ENCODE results near the gene AFG1L. TPM values are rescaled to one million over a fixed set of nuclear protein-coding genes. Genes with fewer than 3 reads are reported as not detected.

The AFG1L gene
- total RNA-seq, 1 experiment from 2014 or later: 4.9 TPM

GRCh38 chr6:108565893-108566292 is 271.0 kb downstream of the AFG1L start:
- Histone ChIP-seq H3K27me3 (ENCODE audit: insufficient read depth, low read length) (no peaks in the 10 kb centered on the region), H3K4me3 (replicated peaks in 1 of 2; ENCODE audit: low read depth in 1 of 2, low read length in 2 of 2) (no peak overlapping the region), H3K9me2 (ENCODE audit: insufficient read depth) (no peaks in the 10 kb centered on the region), H3K9ac (ENCODE audit: low read length) (no peak overlapping the region), H4K20me1 (ENCODE audit: insufficient read depth) (peaks cover 4% of the 10 kb centered on the region; the same call in 1 of the 2 replicates), H3K4me2 (ENCODE audit: low read length) (peak overlapping the region; percentile 73), H3K36me3 (ENCODE audit: control insufficient read depth in 1 of 2, insufficient read depth in 2 of 2, low read length in 2 of 2) (peaks cover 17 to 20% of the 10 kb centered on the region in 2 experiments; a peak in 3 of 4 replicates), H3K4me1 (ENCODE audit: control insufficient read depth in 1 of 2, insufficient read depth in 2 of 2, low read length in 2 of 2) (peaks cover 43 to 49% of the 10 kb centered on the region in 2 experiments), H3K27ac (ENCODE audit: low read depth, low read length) (no peak overlapping the region), H3K9me3 (ENCODE audit: control insufficient read depth in 1 of 2, insufficient read depth in 1 of 2, low read depth in 1 of 2, low read length in 2 of 2) (no peaks in the 10 kb centered on the region), H2AFZ (ENCODE audit: low read depth, low read length, poor library complexity, severe bottlenecking) (no peak overlapping the region), H3K79me2 (ENCODE audit: insufficient read depth, low read length) (peaks cover 87% of the 10 kb centered on the region)
- TF ChIP-seq EZH2phosphoT487 (IDR thresholded peaks at IDR 0.05; ENCODE audit: borderline replicate concordance) (no peak), CEBPB (IDR thresholded peaks at IDR 0.05; ENCODE audit: low read depth) (no peak), YY1 (IDR thresholded peaks at IDR 0.05; ENCODE audit: extremely low read depth, insufficient replicate concordance, low read depth, low read length) (no peak), RAD21 (IDR thresholded peaks at IDR 0.05; ENCODE audit: low read depth) (no peak), ZFX (IDR thresholded peaks at IDR 0.05) (no peak), ATF3 (IDR thresholded peaks at IDR 0.05) (no peak), MAX (IDR thresholded peaks at IDR 0.05) (no peak), POLR2AphosphoS5 (IDR thresholded peaks at IDR 0.05; ENCODE audit: low read depth, low read length) (no peak), ELF1 (IDR thresholded peaks at IDR 0.05; ENCODE audit: borderline replicate concordance, low read depth) (no peak), CBX3 (IDR thresholded peaks at IDR 0.05; ENCODE audit: low read depth) (no peak), POLR2A (IDR thresholded peaks at IDR 0.05; ENCODE audit: borderline replicate concordance, extremely low read depth, insufficient read depth, insufficient read length) (no peak), SP1 (IDR thresholded peaks at IDR 0.05; ENCODE audit: low read depth) (no peak), FOSL1 (IDR thresholded peaks at IDR 0.05; ENCODE audit: low read depth) (no peak), TCF7L2 (IDR thresholded peaks at IDR 0.05; ENCODE audit: borderline replicate concordance, extremely low read depth, insufficient read depth, insufficient read length) (no peak), JUND (IDR thresholded peaks at IDR 0.05) (no peak), SIN3A (IDR thresholded peaks at IDR 0.05; ENCODE audit: low read depth) (no peak), EGR1 (IDR thresholded peaks at IDR 0.05; ENCODE audit: low read depth) (no peak), EZH2 (IDR thresholded peaks at IDR 0.05) (no peak)
- POLR2A ChIA-PET: no interaction called here
- intact Hi-C loops (cut with micrococcal nuclease): no loop called here
- RAD21 ChIA-PET (ENCODE audit: low non-redundant PET in 1 of 2, low total read pairs in 2 of 2, uncharacterized antibody in 2 of 2, unreplicated experiment in 2 of 2): no interaction called here
- no TSS peak for BruUV-seq (replicated peaks)
- CTCF ChIA-PET: no interaction called here
- ATAC-seq: no peak
- DNase-seq (ENCODE audit: low read depth, low spot score): no peak

Measured in HCT116 (cell line).